GM12878 (cell line): ENCODE data around the gene PPP1R3G. TPM values are rescaled to one million over a fixed set of nuclear protein-coding genes. Genes with fewer than 3 reads are reported as not detected.

Experiments
- ATAC-seq: fragments of 200-7000 bp; cut with Tn5 transposase; 3 replicates; pipeline ENCODE4 v1.9.1; 2020; ENCODE audit warnings: mild to moderate bottlenecking, moderate library complexity
- BruUV-seq: library from RNA; stranded (reverse); fragments of 400-500 nt; replicated peaks from 2 replicates; lab custom pipeline; 2021; lab: Mats Ljungman, UMichigan
- CTCF ChIA-PET: fragments of 300-600 bp; sonication (Branson Sonifier 250); formaldehyde crosslinking; extraction: SDS; loops from one replicate; lab custom pipeline; 2021; ENCODE audit warnings: inconsistent platforms; lab: Yijun Ruan, JAX
- POLR2A ChIA-PET: fragments of 350-600 bp; formaldehyde crosslinking; extraction: SDS; loops from one replicate; lab custom pipeline; 2021; ENCODE audit warnings: inconsistent platforms; lab: Charles Lee
- RAD21 ChIA-PET: fragments of 300-600 bp; sonication (Branson Sonifier 250); formaldehyde crosslinking; loops from one replicate; lab custom pipeline; 2023; ENCODE audit warnings: antibody characterized with exemption; ENCODE audit not compliant: unreplicated experiment; lab: Charles Lee
- SMC1A ChIA-PET: fragments of 300-600 bp; sonication (Branson Sonifier 250); formaldehyde crosslinking; loops from one replicate; lab custom pipeline; 2023; ENCODE audit not compliant: unreplicated experiment, uncharacterized antibody; lab: Charles Lee
- DNase-seq: peaks from one replicate; pipeline ENCODE4 v3.0.0-alpha.2; 2011; ENCODE audit warnings: low read depth, low spot score
- FAIRE-seq: peaks from 3 replicates; lab custom pipeline; 2011; peaks lifted over from hg19 to GRCh38; lab: Jason Lieb, UNC
- H2AFZ ChIP-seq: 2 replicates; pipeline ENCODE4 v1.6.0; 2011; ENCODE audit warnings: low read depth, low read length, control low read depth; ENCODE audit not compliant: control insufficient read depth
- H3K27ac ChIP-seq: 2 replicates; pipeline ENCODE4 v1.5.1; 2011; ENCODE audit warnings: control low read depth; ENCODE audit not compliant: control insufficient read depth, insufficient read depth
- H3K27me3 ChIP-seq, 2 experiments: replicated peaks in 1 of 2; 2 replicates each; pipeline versions ENCODE4 v1.6.0 to v1.6.1; 2011; ENCODE audit warnings: low read length in 1 of 2; ENCODE audit not compliant: control insufficient read depth in 2 of 2, insufficient read depth in 2 of 2
- H3K36me3 ChIP-seq, 2 experiments: 2 replicates each; pipeline ENCODE4 v1.5.1; 2011; ENCODE audit warnings: low read length in 1 of 2; ENCODE audit not compliant: control insufficient read depth in 2 of 2, insufficient read depth in 2 of 2
- H3K4me1 ChIP-seq: 2 replicates; pipeline ENCODE4 v1.6.1; 2011; ENCODE audit warnings: mild to moderate bottlenecking, low read length, moderate library complexity, mixed read lengths; ENCODE audit not compliant: control insufficient read depth, insufficient read depth
- H3K4me2 ChIP-seq: 2 replicates; pipeline ENCODE4 v1.6.0; 2011; ENCODE audit warnings: control low read depth; ENCODE audit not compliant: control insufficient read depth, insufficient read depth
- H3K4me3 ChIP-seq: fragments of 200-600 bp; sonication (generic); 2 replicates; pipeline ENCODE4 v1.5.1; 2016
- H3K79me2 ChIP-seq: 2 replicates; pipeline ENCODE4 v1.6.0; 2011; ENCODE audit warnings: low read length; ENCODE audit not compliant: control insufficient read depth, insufficient read depth
- H3K9ac ChIP-seq: 2 replicates; pipeline ENCODE4 v1.8.0; 2011; ENCODE audit warnings: low read length, control low read depth, mixed read lengths; ENCODE audit not compliant: control insufficient read depth, insufficient read depth
- H3K9me3 ChIP-seq: replicated peaks from 3 replicates; pipeline ENCODE4 v1.5.1; 2011; ENCODE audit warnings: mild to moderate bottlenecking, low read length; ENCODE audit not compliant: control insufficient read depth, insufficient read depth
- H4K20me1 ChIP-seq: 2 replicates; pipeline ENCODE4 v1.6.0; 2011; ENCODE audit not compliant: control insufficient read depth, insufficient read depth
- BCL11A ChIP-seq: IDR thresholded peaks from 2 replicates; pipeline ENCODE4 v1.6.1; 2011; ENCODE audit warnings: low read depth, low read length
- CHD1 ChIP-seq: IDR thresholded peaks from 2 replicates; pipeline ENCODE4 v1.6.1; 2012; ENCODE audit warnings: low read depth, low read length, improper control_type of control experiment
- E2F8 ChIP-seq: fragments of 450-650 bp; IDR thresholded peaks from 2 replicates; pipeline ENCODE4 v1.6.1; 2018; ENCODE audit warnings: mild to moderate bottlenecking, low read depth, moderate library complexity; ENCODE audit not compliant: partially characterized antibody
- ELK1 ChIP-seq: IDR thresholded peaks from 2 replicates; pipeline ENCODE4 v1.6.1; 2012; ENCODE audit warnings: low read depth, low read length, improper control_type of control experiment
- IKZF1 ChIP-seq: fragments of 450-650 bp; conservative IDR thresholded peaks from 2 replicates; pipeline ENCODE4 v1.6.1; 2017; ENCODE audit warnings: antibody characterized with exemption, mild to moderate bottlenecking
- JUND ChIP-seq: IDR thresholded peaks from 2 replicates; pipeline ENCODE4 v1.6.1; 2012; ENCODE audit warnings: low read depth, mild to moderate bottlenecking, low read length, improper control_type of control experiment, moderate library complexity
- MAX ChIP-seq: IDR thresholded peaks from 2 replicates; pipeline ENCODE4 v1.6.1; 2012; ENCODE audit warnings: low read depth, low read length, improper control_type of control experiment
- POLR2AphosphoS2 ChIP-seq: IDR thresholded peaks from 2 replicates; pipeline ENCODE4 v1.6.1; 2011; ENCODE audit warnings: low read depth, mild to moderate bottlenecking, low read length, improper control_type of control experiment, moderate library complexity
- STAT1 ChIP-seq: fragments of 450-650 bp; conservative IDR thresholded peaks from 2 replicates; pipeline ENCODE4 v1.6.1; 2014; ENCODE audit warnings: antibody characterized with exemption, mild to moderate bottlenecking
- USF1 ChIP-seq: IDR thresholded peaks from 2 replicates; pipeline ENCODE4 v1.6.1; 2011; ENCODE audit warnings: borderline replicate concordance, low read depth, mild to moderate bottlenecking, moderate library complexity, mixed read lengths, low read length; ENCODE audit not compliant: insufficient read depth; ENCODE audit errors: extremely low read length
- ZZZ3 ChIP-seq: IDR thresholded peaks from 2 replicates; pipeline ENCODE4 v1.6.1; 2011; ENCODE audit warnings: low read depth; ENCODE audit not compliant: control insufficient read depth, insufficient read length
- WGBS: methylation state at CpG from one replicate; pipeline ENCODE4 v1.1.6; 2016; ENCODE audit warnings: low lambda C conversion rate; ENCODE audit not compliant: insufficient replicate concordance, insufficient coverage; ENCODE audit errors: missing lambda C conversion rate; 5-methylcytosine and 5-hydroxymethylcytosine counted together
- in situ Hi-C: fragments of 300-500 bp; cut with MboI; formaldehyde crosslinking; loops from 9 replicates; pipeline ENCODE4 v1.14.3; 2018; ENCODE audit warnings: mixed read lengths
- intact Hi-C: fragments of 100-400 bp; cut with micrococcal nuclease; formaldehyde crosslinking; loops from one replicate; pipeline ENCODE4 v1.14.2; 2022; ENCODE audit not compliant: unreplicated experiment
- polyA plus RNA-seq, 11 experiments: library from polyadenylated mRNA; depleted of rRNA in 4 of 11; unstranded in 6 of 11; stranded (reverse) in 5 of 11; fragments of >200 nt; fragmentation: Nextera tagmentation in 4 of 11; fragmentation: Illumina TruSeq in 1 of 11; extraction: Ambion mirVana in 4 of 11; extraction: Trizol in 1 of 11; gene quantifications; 1 replicate in 1 of 11; 2 replicates in 10 of 11; pipeline versions ENCODE4 v1.2.1 to v1.2.3, GENCODE V29; 2011 to 2016; ENCODE audit warnings: inconsistent platforms in 2 of 11, missing spikeins in 2 of 11, low read depth in 1 of 11
- total RNA-seq, 4 experiments: library from RNA; depleted of rRNA in 3 of 4; stranded (reverse); fragments of >200 nt in 3 of 4; fragmentation: Illumina TruSeq in 1 of 4; extraction: Trizol in 1 of 4; gene quantifications; 2 replicates each; pipeline versions ENCODE4 v1.2.1 to v1.2.3, GENCODE V29; 2013 to 2021

Gene PPP1R3G
- total and polyA plus RNA-seq, 10 of the 15 experiments (the other 5 are each of a cell fraction or from before 2014, with no cell fraction given) = 0.01 to 0.10 (median 0.04) TPM; not detected in 4

- no peak for DNase-seq
- intact Hi-C loops = no loop called here
- no peaks in the 10 kb centered on the region for H3K9me3 ChIP-seq
- ATAC-seq = no peak
- FAIRE-seq = no peak
- SMC1A ChIA-PET = no interaction called here
- H3K9ac ChIP-seq = no peak overlapping the region
- in situ Hi-C loops = no loop called here
- no peak overlapping the region for H3K27ac ChIP-seq
- H3K79me2 ChIP-seq = no peaks in the 10 kb centered on the region
- no peak overlapping the region for H2AFZ ChIP-seq
- H3K4me1 ChIP-seq = peaks cover 16% of the 10 kb centered on the region
- H3K4me2 ChIP-seq = no peak overlapping the region
- RAD21 ChIA-PET = interaction anchor here (1.2 kb wide), 1 partner anchor 17 kb away, joined by 3 read pairs; no protein-coding TSS in a partner anchor
- CTCF ChIA-PET = no interaction called here
- no peaks in the 10 kb centered on the region for H3K36me3 ChIP-seq
- WGBS = 87% methylated on average over 14 of the region's 14 CpGs
- TF ChIP-seq POLR2AphosphoS2 = no peak
- TF ChIP-seq, all 136 proteins: peak for 0
- no TSS peak for BruUV-seq
- Histone ChIP-seq H4K20me1 (no peaks in the 10 kb centered on the region), H3K27me3 (no peaks in the 10 kb centered on the region), H3K4me3 (no peak overlapping the region)
- POLR2A ChIA-PET = no interaction called here
Observed at GRCh38 chr6:5098501-5099270, 13.5 kb downstream of the PPP1R3G start.

GRCh38 chr6:5099537-5099936 lies 14.4 kb downstream of the PPP1R3G start:
- 94% methylated on average over 3 of the region's 3 CpGs for WGBS
- FAIRE-seq (no peak), DNase-seq (no peak), ATAC-seq (no peak)
- CTCF ChIA-PET = no interaction called here
- Histone ChIP-seq H4K20me1 (no peaks in the 10 kb centered on the region), H3K4me3 (no peak overlapping the region), H3K9ac (no peak overlapping the region), H3K27me3 (no peaks in the 10 kb centered on the region), H3K79me2 (no peaks in the 10 kb centered on the region), H3K9me3 (no peaks in the 10 kb centered on the region), H2AFZ (no peak overlapping the region), H3K27ac (no peak overlapping the region), H3K4me1 (peaks cover 13% of the 10 kb centered on the region), H3K36me3 (no peaks in the 10 kb centered on the region), H3K4me2 (no peak overlapping the region)
- POLR2A ChIA-PET = no interaction called here
- intact Hi-C loops = no loop called here
- RAD21 ChIA-PET = no interaction called here
- no TSS peak for BruUV-seq
- SMC1A ChIA-PET = no interaction called here
- in situ Hi-C loops = no loop called here
- no peak for TF ChIP-seq USF1
- TF ChIP-seq BCL11A = no peak
- TF ChIP-seq ELK1 = no peak
- TF ChIP-seq MAX = no peak
- no peak for TF ChIP-seq CHD1
- TF ChIP-seq JUND = no peak
- no peak for TF ChIP-seq STAT1
- TF ChIP-seq E2F8 = no peak
- TF ChIP-seq IKZF1 = no peak
- TF ChIP-seq ZZZ3 = no peak
